Subcutaneous adipose tissue (tissue), 4 donors: Measurements from ENCODE around the gene GPR152. TPM values are rescaled to one million over a fixed set of nuclear protein-coding genes. Genes with fewer than 3 reads are reported as not detected.

Source experiments
- small RNA-seq: library from RNA; depleted of rRNA; stranded (forward); fragments of <200 nt; gene quantifications from one replicate; pipeline ENCODE3, GENCODE V24; 2016
- total RNA-seq, 4 donors: library from RNA; depleted of rRNA; stranded (reverse); fragments of >200 nt; gene quantifications; one replicate each; pipeline ENCODE4 v1.1.0, GENCODE V29; 2016
- TF ChIP-seq, protein P1 (sequence below): fragments of 450-650 bp; IDR thresholded peaks from one replicate; pipeline ENCODE4 v1.5.1; 2016; ENCODE audit warnings: low read depth, mild to moderate bottlenecking, control low read depth, antibody characterized with exemption, moderate library complexity

The GPR152 gene
- total RNA-seq, 4 donors from 2014 or later = not detected

DNA sequence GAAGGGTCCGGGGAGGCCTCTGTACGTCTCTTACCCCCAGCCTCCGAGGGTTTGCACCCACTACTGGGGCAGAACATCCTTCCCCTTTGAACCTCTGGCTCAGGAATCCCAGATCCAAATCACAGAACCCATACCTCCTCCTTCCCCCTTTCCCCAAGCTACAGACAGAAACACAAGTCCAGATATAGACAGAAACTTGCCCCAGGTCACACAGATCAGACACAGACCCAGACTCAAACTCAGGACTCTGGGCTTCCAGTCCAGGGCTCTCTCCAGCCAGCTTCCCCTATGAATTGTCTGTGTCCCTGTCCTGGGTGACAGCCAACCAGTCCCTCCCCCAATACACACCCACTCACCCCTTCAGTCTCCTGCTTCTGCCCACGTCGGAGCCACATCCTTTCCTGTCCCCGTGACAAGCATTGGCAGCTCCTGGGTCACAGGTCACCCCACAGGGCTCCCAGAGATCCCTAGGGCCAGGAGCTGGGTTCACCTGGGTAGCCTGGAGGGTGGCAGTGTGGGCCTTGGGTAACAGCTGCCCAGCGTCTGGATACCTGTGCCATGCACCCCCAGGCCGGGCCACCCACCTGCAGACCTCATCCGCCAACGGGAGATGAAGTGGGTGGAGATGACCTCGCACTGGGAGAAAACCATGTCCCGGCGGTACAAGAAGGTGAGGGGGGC is 47.9 kb downstream of the GPR152 start:
- TF ChIP-seq, protein P1, sequence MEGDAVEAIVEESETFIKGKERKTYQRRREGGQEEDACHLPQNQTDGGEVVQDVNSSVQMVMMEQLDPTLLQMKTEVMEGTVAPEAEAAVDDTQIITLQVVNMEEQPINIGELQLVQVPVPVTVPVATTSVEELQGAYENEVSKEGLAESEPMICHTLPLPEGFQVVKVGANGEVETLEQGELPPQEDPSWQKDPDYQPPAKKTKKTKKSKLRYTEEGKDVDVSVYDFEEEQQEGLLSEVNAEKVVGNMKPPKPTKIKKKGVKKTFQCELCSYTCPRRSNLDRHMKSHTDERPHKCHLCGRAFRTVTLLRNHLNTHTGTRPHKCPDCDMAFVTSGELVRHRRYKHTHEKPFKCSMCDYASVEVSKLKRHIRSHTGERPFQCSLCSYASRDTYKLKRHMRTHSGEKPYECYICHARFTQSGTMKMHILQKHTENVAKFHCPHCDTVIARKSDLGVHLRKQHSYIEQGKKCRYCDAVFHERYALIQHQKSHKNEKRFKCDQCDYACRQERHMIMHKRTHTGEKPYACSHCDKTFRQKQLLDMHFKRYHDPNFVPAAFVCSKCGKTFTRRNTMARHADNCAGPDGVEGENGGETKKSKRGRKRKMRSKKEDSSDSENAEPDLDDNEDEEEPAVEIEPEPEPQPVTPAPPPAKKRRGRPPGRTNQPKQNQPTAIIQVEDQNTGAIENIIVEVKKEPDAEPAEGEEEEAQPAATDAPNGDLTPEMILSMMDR = no peak

DNA sequence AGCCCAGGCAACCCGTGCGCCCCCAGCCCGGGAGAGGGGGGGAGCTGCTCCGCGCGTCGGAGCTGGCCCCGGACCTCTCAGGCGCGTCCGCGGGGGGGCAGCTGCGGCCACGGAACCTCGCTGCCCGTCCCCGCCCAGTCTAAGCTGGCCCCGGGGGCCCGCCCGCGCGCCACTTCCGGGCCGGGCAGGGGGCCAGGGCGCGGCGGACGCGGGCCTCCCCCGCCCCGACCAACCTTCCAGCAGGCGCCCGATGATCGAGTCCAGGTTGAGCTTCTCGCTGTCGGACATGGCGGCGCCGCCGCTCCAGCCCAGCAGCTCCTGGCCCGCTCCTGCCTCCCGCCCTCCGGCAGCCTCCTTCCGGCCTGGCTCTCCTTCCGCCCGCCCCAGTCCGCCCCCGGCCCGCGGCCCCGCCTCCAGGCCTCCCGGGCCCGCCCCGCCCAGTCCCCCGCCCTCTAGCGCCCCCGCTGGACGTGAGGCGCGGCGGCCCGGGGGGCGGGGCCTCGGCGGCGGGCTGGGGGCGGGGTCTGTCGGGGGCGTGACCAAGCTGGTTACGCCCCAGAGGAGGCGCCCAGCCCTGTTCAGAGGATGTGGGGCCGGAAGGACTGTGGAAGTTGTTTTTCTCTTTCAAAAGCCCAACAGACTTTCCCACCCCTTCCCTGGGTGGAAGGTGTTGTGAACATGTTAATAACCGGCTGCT is 50.9 kb downstream of the GPR152 start, which contains the start of gene PPP1CA:
Gene PPP1CA, minus strand, starts transcription at position 364 of the 697 bp plus-strand sequence. Its CDS starts 76 bp downstream, at position 288.
- TF ChIP-seq, protein P1 = no peak

Small RNAs within 50 kb of the gene (small RNA-seq; reads per million reads assigned to genes)
- gene MIR6752 = not detected

Other genes starting within 250 kb of the GPR152 start
- 10 to 100 TPM; 39.8 to 72.5 (median 47.8) TPM for gene GRK2, start 186.3 kb downstream of the GPR152 start, total RNA-seq
- 10 to 100 TPM; 12.4 to 43.7 (median 31.4) TPM for gene ANKRD13D, start 163.4 kb downstream of the GPR152 start, total RNA-seq
- 10 to 100 TPM; 11.9 to 43.2 (median 37.2) TPM for gene SSH3, start 149.2 kb downstream of the GPR152 start, total RNA-seq
- 100 to 1,000 TPM in 3 of 4 donors, 10 to 100 TPM in 1; 29.2 to 127 (median 113) TPM for gene POLD4, start 99.2 kb downstream of the GPR152 start, total RNA-seq
- 1 to 10 TPM; 1.1 to 4.1 (median 3.8) TPM for gene CLCF1, start 79.1 kb downstream of the GPR152 start, total RNA-seq
- gene RAD9A, start 60.7 kb downstream of the GPR152 start, total RNA-seq = 10 to 100 TPM in 1 of 4 donors, 1 to 10 TPM in 3; 5.2 to 11.7 (median 7.8) TPM
- gene PPP1CA, start 50.9 kb downstream of the GPR152 start, total RNA-seq = 100 to 1,000 TPM in 1 of 4 donors, 10 to 100 TPM in 3; 60.8 to 110 (median 64.9) TPM
- 1 to 10 TPM; 1.7 to 9.3 (median 3.1) TPM for gene TBC1D10C, start 48.6 kb downstream of the GPR152 start, total RNA-seq
- gene CARNS1, start 37.1 kb downstream of the GPR152 start, total RNA-seq = under 1 TPM in 3 of 4 donors, not detected in 1; 0.17 to 0.38 (median 0.22) TPM
- 10 to 100 TPM; 22.2 to 35.4 (median 27.0) TPM for gene RPS6KB2, start 24.2 kb downstream of the GPR152 start, total RNA-seq
- gene PTPRCAP, start 15.0 kb downstream of the GPR152 start, total RNA-seq = 1 to 10 TPM; 1.7 to 6.7 (median 3.5) TPM
- 10 to 100 TPM; 30.7 to 95.4 (median 70.7) TPM for gene CORO1B, start 9.3 kb downstream of the GPR152 start, total RNA-seq
- 1 to 10 TPM; 1.1 to 5.1 (median 1.8) TPM for gene CABP4, start 2.6 kb upstream of the GPR152 start, total RNA-seq
- gene TMEM134, start 16.5 kb upstream of the GPR152 start, total RNA-seq = 10 to 100 TPM; 21.4 to 85.5 (median 36.2) TPM
- gene AIP, start 30.3 kb upstream of the GPR152 start, total RNA-seq = 10 to 100 TPM; 48.6 to 77.3 (median 64.9) TPM
- gene PITPNM1, start 52.6 kb upstream of the GPR152 start, total RNA-seq = 10 to 100 TPM in 3 of 4 donors, 1 to 10 TPM in 1; 9.2 to 14.9 (median 11.9) TPM
- 10 to 100 TPM; 21.2 to 33.2 (median 23.5) TPM for gene CDK2AP2, start 55.4 kb upstream of the GPR152 start, total RNA-seq
- gene CABP2, start 70.7 kb upstream of the GPR152 start, total RNA-seq = not detected
- gene GSTP1, start 131.1 kb upstream of the GPR152 start, total RNA-seq = 100 to 1,000 TPM; 399 to 826 (median 474) TPM
- 100 to 1,000 TPM; 148 to 403 (median 197) TPM for gene NDUFV1, start 154.2 kb upstream of the GPR152 start, total RNA-seq
- gene NUDT8, start 177.2 kb upstream of the GPR152 start, total RNA-seq = 10 to 100 TPM in 2 of 4 donors, 1 to 10 TPM in 2; 6.2 to 23.7 (median 9.6) TPM
- gene TBX10, start 187.0 kb upstream of the GPR152 start, total RNA-seq = not detected
- not detected for gene ACY3, start 198.0 kb upstream of the GPR152 start, total RNA-seq
- gene ALDH3B2, start 221.9 kb upstream of the GPR152 start, total RNA-seq = not detected